ENCODE data around the gene CNGB1.
"Not testable (repeated sequence)": the region's sequence is repeated elsewhere in the genome, so short reads cannot be mapped to it uniquely, and the experiment has no call there.

The CNGB1 gene

DNA sequence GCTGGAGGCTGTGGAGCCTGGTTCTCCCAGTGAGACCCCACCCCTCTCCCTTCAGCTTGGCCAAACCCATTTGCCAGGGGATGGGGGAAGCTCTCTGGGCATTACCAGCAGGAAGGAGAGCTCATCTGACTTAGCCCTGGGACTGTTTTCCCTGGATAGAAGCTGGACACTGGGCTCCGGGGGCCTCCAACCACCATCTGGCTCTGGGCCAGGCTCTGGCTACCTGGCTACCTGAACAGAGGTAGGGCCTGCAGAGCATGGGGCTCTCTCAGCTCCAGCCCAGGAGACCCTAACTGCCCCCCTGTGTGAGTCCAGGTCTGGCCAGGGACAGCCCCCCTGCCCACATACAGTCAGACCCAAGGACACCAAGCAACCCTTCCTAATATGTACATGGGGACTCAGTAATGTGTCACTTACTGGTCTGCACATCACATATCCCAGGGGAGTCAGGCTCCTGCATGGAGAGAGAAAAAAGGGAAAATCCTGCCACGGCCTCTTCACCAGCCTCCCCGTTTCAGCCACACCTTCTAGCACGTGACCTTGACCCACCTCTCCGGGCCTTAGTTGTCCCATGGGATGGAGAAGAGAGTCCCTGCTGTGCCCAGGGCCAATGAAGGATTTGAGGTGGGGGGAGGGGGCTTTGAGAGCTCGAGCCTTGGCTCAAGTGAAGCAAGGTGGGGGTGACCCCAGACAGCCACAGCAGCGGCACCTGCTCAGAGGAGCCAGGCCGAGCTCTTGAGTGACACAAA, 13.8 kb downstream of the CNGB1 start:
- DNase-seq (ENCODE audit: insufficient read length, low spot score) (no peak), FAIRE-seq (no peak)

DNA sequence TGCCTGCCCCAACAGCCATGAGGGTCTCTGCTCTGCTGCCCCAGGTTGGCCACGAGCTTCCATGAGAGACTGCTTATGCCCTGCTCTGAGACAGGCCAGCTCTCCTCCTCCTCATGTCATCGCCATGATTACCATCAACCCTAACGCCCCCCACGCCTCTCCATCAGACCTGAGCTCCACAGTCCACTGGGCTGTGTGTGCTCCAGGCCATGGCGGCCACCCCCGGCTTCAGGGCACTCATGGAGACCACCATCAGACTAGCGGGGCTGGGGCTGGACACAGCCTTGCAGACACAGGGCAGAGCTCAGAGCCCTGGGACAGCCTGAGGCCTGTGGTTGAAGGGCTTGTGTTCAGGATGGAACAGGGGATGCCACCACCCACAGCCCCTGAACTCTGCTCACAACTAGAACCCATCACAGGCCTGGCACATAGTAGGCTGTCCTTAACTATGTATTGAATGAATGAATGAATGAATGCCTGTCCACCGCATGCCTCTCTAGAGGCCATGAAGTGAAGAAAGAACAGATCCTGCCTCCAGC, 14.6 kb downstream of the CNGB1 start:
- FAIRE-seq: no peak
- DNase-seq (ENCODE audit: insufficient read length, low spot score): no peak

DNA sequence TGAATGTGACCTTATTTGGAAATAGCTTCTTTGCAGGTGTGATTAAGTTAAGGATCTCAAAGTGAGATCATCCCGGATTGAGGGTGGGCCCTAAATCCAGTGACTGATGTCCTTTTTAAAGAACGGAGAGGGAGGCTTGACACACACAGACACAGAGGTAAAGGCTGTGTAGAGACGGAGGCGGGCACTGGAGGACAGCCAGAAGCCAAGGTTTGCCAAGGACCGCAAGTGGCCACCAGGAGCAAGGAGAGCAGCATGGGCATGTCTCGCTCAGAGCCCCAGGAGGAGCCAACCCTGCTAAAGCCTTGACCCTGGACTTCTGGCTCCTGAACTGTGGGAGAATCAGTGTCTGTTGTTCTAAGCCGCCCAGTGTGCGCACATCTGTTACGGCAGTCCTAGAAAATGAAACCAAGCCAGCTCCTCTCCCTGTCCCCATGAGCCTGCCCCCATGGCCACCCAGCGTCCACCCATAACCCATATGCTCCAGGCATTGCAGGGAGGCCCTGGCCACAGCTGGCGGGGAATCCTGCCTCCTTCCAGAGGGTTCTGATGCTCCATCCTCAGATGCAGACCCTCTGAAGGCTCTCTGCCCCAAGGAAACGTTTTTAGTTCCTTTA, 15.2 kb downstream of the CNGB1 start:
- DNase-seq (ENCODE audit: insufficient read length, low spot score) (no peak), FAIRE-seq (no peak)

DNA sequence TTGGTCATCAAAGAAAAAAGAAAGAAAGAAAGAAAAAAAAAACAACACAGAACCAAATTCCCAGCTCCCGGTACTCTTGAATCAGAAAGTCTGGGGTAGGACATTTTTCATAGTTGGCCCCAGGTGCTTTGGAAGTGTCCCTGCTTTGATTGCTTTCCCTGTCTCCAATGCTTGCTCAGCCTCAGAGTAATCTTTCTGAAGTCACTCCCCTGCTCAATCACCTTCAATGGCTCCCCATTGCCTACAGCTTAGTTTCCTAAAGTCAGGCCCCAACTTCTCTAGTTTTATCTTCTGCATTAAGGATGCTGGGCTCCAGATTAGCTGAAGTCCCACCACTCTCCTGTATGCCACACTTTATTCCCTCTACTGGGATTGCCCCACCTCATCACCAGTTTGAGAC, 17.1 kb downstream of the CNGB1 start:
- FAIRE-seq: no peak

DNA sequence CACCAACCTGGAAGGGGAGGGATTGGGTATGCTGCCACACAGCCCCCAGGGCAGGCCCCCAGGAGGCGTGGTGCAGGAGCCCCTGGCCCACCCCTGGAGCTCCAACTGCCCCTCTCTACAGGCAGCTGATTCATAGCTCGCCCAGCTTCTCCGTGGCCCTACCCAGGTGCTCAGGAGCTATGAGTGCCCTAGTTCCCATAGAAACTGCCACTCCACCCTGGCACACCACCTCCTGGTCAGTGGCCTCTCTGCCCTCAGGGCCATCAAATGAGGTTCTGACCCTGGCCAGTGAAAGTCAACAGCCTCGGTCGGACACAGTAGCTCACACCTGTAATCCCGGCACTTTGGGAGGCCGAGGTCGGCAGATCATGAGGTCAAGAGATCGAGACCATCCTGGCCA, 18.0 kb downstream of the CNGB1 start:
- FAIRE-seq (no peak), DNase-seq (ENCODE audit: insufficient read length, low spot score) (no peak)

More for the DNA sequence above, 17.1 kb downstream of the CNGB1 start:
- no peak for DNase-seq (ENCODE audit: insufficient read length, low spot score)

DNA sequence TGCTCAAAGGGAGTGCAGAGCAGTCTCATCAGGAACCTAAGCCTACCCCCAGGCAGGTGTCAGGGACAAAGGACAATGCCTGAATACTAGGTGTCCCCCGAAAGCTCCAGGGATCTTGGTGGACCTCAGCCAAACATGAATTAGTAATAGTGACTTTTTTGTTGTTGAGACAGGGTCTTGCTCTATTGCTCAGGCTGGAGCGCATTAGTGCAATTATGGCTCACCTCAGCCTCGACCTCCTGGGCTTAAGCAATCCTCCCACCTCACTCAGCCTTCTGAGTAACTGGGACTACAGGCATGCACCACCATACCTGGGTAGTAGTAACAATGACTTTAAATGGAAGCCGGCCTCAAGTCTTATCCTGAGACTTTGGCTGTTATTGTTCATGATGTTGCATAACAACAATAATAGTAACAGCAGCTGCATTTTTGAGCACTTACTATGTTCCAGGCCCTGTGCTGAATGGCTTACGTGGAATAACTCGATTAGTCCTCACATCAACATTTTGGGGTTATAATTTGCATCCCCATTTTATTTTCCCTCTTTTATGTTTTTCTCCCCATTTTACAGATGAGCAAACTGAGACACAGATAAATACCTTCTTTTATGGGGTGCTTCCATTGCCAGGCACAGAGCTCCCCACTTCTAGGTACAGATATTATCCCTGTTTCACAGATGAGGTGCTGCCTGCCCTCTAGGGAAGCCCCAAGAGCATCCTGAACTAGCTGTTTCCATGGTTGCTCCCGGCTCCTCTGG, 19.5 kb downstream of the CNGB1 start:
- DNase-seq (ENCODE audit: insufficient read length, low spot score): no peak
- FAIRE-seq: no peak

DNA sequence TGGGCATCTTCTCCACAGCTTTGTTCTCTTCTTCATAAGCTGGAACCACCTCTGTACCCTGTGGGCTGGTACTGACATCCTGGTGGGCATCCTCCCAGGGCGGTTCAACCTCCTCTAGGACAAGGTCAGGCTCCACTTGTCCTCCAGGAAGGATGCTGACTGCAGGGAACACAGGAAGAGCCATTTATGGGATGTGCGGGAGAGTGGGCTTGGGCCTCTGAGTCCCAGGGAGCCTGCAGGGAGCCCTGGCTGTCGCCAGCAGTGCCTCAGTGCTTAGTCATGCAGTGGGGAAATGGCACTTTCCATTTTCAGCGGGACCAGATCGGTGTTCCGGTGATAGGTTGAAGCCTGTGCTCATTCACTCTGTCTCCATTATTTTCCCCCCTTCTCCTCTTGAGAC, 20.5 kb downstream of the CNGB1 start:
- FAIRE-seq (no peak), DNase-seq (ENCODE audit: insufficient read length, low spot score) (no peak)

DNA sequence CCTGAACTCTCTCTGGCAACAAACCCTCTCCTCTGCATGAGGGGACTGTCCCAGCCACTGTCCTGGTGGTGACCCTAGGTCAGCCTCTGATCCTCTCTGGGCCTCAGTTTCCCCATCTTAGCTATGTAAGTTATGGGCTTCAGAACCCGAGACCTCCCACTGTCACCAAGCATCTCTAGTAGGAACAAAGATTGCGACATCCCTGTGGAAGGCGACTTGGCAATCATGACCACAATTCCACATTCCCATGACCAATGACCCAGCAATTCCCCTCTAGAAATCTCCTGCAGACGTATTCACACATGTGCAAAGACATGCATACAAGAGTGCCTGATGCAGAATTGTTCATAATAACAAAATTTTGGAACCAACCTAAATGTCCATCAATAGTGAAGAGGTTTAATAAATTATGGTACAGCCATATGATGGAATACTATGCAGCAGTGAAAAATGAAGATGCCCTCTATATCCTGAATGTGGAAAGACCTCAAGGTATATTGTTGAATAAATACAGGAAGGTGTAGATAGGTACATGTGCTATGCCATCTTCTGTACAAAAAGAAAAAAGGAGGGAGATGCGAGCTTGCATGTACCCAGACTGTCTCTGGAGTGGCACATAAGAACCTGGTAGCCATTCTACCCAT, 21.2 kb downstream of the CNGB1 start:
- FAIRE-seq (no peak), DNase-seq (ENCODE audit: insufficient read length, low spot score) (no peak)

DNA sequence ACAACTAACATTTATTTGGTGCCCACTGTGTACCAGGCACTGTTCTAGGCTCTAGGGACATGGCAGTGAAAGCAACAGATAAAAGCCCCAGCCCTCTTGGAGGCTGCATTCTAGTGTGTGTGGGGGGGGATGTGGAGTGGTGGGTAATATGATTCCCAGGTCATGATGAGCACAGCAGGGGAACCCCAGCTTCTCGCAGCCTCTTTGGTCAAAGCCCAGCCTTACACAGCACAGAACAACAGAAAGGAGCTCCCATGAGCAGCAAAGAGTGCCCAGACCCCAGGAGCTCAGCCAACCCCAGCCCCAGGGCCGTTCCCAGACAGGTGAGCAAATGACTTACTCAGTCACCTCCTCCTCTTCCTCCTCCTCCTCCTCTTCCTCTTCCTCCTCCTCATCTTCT, 21.9 kb downstream of the CNGB1 start:
- no peak for FAIRE-seq
- no peak for DNase-seq (ENCODE audit: insufficient read length, low spot score)

DNA sequence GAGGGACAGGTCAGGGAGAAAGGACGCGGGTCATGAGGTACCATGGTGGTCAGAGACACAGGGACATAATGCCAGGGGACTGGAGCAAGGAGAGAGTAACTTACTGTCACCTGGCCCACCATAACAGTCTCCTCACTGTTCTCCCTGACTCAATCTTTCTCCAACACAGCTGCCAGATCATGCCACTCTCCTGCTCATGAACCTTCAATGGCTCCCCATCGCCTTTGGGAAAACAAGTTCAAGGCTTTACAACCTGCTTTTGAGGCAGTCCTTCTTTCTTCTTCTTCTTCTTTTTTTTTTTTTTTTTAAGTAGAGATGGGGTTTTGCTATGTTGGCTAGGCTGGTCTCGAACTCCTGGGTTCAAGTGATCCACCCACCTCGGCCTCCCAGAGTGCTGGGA, 22.9 kb downstream of the CNGB1 start:
- DNase-seq (ENCODE audit: insufficient read length, low spot score) (no peak), FAIRE-seq (no peak)

DNA sequence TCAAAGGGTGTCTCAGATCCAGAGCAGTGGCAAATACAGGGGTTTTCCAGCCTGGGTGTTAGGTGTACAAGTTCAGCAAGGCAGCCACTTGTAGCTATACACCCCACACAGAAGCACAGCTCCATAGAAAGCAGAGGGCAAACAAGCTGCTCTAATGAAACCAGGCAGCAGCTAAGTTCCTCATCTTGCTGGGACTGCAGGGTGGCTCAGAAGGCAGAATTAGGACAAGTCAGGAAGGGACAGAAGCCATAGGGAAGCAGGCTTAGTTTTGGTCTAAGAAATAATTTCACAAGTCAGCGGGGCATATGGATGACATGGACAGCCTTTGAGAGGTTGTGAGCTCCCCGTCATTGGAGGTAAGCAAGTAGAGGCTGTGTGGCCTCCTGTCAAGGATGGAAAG, 23.7 kb downstream of the CNGB1 start:
- DNase-seq (ENCODE audit: insufficient read length, low spot score) (no peak), FAIRE-seq (no peak)

DNA sequence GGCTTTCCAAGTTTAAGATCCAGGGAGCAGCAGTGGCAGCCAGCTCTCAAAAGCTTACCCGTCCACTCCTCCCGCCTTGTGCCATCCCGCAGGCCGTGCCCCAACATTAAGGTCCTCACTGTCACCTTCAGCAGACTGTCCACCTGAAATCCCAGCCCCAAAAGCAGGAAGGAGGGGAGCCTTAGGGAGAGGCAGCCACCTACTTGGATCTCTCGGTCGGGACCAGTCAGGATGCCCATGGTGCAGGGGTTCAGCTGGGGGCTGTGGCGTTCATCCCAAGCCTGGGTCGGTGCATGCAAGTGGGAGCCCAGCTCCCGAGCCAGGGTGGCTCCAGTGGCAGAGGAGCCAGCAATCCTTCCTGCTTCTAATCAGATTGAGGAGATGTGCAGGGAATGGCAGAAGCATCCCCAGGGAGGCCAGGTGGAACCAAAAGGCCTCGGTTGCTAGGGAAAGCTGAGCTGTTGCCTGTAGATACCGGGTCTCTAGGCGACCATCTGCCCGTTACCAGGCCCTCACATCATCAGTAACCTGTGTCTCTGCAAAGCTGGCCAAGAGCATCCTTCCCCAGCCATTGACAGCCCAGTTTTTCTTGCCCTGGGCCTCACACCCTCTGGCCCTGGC, 24.6 kb downstream of the CNGB1 start:
- DNase-seq (ENCODE audit: insufficient read length, low spot score) (no peak), FAIRE-seq (no peak)

DNA sequence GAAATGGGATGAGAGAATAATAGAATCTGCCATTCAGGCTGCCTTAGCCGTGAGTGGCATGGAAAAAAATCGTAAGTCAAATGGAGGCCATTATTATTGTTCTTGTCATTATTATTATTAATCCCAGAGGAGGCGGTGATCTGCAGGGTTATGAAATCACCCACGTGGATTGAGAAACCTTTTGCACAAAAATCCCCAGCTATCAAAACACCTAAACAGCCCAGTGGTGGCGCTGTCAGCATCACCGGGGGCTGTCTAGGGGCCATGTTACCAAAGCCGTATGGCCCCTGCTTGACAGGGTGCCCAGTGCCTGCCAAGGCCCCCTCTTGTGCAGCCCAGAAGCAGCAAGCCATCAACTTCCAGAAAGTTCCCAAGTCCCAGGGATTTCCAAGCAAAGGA, 25.2 kb downstream of the CNGB1 start:
- FAIRE-seq (no peak), DNase-seq (ENCODE audit: insufficient read length, low spot score) (no peak)

DNA sequence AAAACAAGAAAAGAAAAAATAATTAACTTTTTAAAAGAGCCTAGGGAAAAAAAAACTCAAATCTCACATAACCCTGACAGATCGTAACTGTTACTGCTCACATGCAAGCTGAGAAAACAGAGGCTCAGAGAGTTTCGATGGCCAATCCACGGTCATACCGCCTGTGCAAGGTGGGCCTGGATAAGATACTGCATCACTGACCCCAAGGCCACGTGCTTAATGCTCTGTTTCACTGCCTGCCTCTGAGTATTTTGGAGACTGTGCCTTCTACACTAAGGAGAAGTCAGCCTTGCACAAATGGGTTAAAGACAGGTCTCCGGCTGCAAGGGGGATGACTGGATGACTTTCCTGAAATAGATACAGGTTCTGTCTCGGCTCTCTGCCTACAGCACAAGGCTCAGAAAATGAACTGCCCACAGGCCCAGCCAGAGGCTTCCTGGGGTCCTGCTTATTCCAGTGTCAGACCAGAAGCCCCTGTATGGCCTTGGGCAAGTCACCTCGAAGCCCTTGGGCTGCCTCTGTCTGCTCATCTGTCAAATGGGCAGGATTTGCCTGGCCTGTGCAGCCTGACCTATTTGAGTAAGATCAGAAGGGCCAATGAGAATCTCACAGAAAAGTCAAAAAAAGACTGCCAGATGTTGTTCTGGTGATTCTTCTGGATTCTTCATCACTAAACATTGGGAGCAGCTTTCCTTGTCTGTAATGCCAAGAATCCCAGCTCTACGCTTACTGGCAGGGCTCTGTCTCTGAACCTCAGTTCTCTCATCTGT, 25.8 kb downstream of the CNGB1 start:
- DNase-seq (ENCODE audit: insufficient read length, low spot score): no peak
- FAIRE-seq: no peak

DNA sequence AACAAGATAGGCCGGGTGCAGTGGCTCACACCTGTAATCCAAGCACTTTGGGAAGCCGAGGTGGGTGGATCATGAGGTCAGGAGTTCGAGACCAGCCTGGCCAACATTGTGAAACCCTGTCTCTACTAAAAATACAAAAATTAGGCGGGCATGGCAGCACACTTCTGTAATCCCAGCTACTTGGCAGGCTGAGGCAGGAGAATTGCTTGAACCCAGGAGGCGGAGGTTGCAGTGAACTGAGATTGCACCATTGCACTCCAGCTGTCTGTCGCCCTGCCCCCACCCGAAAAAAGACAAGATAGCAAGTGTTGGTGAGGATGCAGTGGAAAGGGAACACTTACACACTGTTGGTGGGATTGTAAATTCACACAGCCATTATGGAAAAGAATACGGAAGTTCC, 27.5 kb downstream of the CNGB1 start:
- not testable (repeated sequence) for FAIRE-seq; DNase-seq (ENCODE audit: insufficient read length, low spot score)

DNA sequence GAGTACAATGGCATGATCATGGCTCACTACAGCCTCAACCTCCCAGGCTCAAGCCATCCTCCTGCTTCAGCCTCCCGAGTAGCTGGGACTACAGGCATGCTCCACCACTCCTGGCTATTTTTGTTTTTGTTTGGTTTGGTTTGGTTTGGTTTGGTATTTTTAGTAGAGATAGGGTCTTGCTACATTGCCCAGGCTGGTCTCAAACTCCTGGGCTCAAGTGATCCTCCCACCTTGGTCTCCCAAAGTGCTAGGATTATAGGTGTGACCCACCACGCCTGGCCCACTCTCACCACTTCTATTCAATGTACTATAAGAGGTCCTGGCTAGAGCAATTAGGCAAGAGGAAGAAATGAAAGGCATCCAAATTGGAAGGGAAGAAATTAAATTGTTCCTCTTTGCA, 29.0 kb downstream of the CNGB1 start:
- DNase-seq (ENCODE audit: insufficient read length, low spot score); FAIRE-seq: not testable (repeated sequence)

DNA sequence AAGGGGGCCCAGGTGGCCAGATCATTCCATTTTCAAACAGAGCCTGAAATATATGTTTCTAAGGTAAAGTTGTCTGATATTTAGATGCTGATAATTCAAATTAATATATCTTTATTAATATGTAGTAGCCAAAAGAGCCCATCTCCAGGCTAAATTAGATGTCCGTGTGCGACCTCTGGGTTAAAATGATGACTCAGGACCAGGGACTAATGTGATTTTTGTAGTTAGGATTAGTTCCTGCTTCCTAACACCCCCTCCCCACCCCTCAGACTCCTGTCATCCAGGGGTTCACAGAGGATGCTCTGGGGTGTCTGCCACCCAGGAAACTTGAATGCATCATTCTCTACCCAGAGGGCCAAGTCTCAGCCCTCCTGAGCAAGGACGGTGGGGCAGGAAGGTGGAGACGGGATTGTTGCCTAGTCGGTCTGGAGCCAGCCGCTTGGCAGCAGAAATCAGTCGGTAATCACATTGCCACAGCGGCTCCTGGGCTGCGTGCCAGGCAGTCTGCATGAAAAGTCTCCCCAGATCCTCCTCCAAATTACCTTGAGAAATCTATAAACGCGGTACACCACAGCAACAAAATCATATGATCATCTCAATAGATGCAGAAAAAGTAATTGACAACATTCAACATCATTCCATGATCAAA, 29.8 kb downstream of the CNGB1 start:
- no peak for FAIRE-seq
- DNase-seq (ENCODE audit: insufficient read length, low spot score): no peak

DNA sequence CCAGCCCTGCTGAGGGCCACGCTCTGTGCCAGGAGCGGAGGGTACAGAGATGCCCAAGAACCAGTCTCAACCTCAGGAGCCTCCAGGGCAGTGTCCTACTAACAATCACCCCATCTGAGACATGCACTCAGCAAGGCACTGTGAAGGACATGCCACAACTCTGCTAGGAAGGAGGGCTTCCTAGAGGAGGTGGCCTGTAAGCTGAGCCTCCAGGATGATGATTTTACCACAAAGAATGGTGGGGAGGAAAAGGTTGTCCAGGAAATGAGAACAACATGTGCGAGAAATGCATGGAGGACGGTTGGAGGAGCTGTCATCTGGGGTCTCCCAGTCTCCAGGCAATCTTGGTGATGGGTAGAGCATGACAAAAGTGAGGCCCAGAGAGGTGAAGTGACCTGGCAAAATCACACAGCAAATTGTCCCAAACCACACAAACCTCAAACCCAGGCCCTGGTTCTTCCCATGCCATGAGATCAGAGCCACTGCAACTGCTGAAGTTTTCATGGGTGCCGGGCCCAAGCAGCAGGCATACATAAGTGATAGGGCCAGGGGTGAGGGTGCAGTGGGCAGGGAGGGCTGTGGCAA, 30.5 kb downstream of the CNGB1 start:
- FAIRE-seq (no peak), DNase-seq (ENCODE audit: insufficient read length, low spot score) (no peak)

DNA sequence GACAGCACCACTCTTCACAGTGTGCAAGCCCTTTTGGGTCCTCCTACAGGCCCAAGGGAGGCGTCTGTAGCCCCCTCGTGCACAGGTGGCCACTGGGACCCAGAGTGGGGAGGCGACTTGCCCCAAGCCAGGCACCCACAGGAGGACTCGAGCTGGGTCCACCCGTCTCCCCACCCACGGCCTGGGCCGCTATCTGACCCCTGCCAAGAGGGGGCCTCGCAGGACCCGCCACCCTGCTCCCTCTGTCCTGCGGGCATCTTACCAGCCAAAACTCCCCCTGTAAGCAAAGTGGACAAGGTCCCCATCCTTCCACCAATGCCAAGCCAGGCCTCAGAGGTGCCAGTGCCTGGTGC, 31.1 kb downstream of the CNGB1 start:
- FAIRE-seq (no peak), DNase-seq (ENCODE audit: insufficient read length, low spot score) (no peak)
